H1 (cell line): Measurements from ENCODE around the gene PBX3. TPM values are rescaled to one million over a fixed set of nuclear protein-coding genes. Genes with fewer than 3 reads are reported as not detected.

Experiments
- BCL11A ChIP-seq, 2 experiments: IDR thresholded peaks; one replicate each; pipeline ENCODE4 v1.6.1; 2011; ENCODE audit warnings: low read depth in 2 of 2, low read length in 2 of 2, mild to moderate bottlenecking in 2 of 2
- CTBP2 ChIP-seq: IDR thresholded peaks from 2 replicates; pipeline ENCODE4 v1.7.0; 2011; ENCODE audit warnings: borderline replicate concordance, mild to moderate bottlenecking, moderate library complexity, mixed read lengths, low read length; ENCODE audit not compliant: insufficient read depth, insufficient read length
- GABPA ChIP-seq: IDR thresholded peaks from 2 replicates; pipeline ENCODE4 v1.6.1; 2011; ENCODE audit warnings: mild to moderate bottlenecking, low read length, moderate library complexity, borderline replicate concordance; ENCODE audit not compliant: insufficient read depth
- POU5F1 ChIP-seq: IDR thresholded peaks from 2 replicates; pipeline ENCODE4 v1.6.1; 2011; ENCODE audit warnings: low read depth, mild to moderate bottlenecking, low read length, moderate library complexity
- RNF2 ChIP-seq: fragments of 200-900, 300-1000 bp; sonication (generic); IDR thresholded peaks from 2 replicates; pipeline ENCODE4 v1.7.1; 2016; ENCODE audit warnings: borderline replicate concordance, low read depth, mild to moderate bottlenecking, antibody characterized with exemption, low read length; ENCODE audit not compliant: poor library complexity, severe bottlenecking; ENCODE audit errors: missing control alignments
- SIX5 ChIP-seq: IDR thresholded peaks from 2 replicates; pipeline ENCODE4 v1.6.1; 2011; ENCODE audit warnings: mild to moderate bottlenecking, low read depth, low read length
- SP4 ChIP-seq: IDR thresholded peaks from 2 replicates; pipeline ENCODE4 v1.6.1; 2012; ENCODE audit warnings: low read length, inconsistent platforms
- YY1 ChIP-seq: IDR thresholded peaks from 2 replicates; pipeline ENCODE4 v1.6.1; 2011; ENCODE audit warnings: low read depth, mild to moderate bottlenecking, low read length
- polyA plus RNA-seq, 7 experiments: library from polyadenylated mRNA; depleted of rRNA in 3 of 7; stranded (reverse) in 5 of 7; unstranded in 2 of 7; fragments of >200 nt in 5 of 7; fragments of 200-250 nt in 2 of 7; gene quantifications; 1 replicate in 5 of 7; 2 replicates in 1 of 7; 4 replicates in 1 of 7; pipeline versions ENCODE4 v1.2.1 to v1.2.3, GENCODE V29; 2011 to 2013; ENCODE audit warnings: missing spikeins in 2 of 7, mixed read lengths in 2 of 7
- total RNA-seq: library from RNA; stranded (reverse); fragmentation: NEBNext Ultra II Directional; extraction: Animal tissue kit (Norgen Biotek cat#: 25700); gene quantifications from 2 replicates; pipeline ENCODE4 v1.2.1, GENCODE V29; 2021
- TF ChIP-seq, protein P1 (sequence below): fragments of 300-600 bp; sonication (generic); IDR thresholded peaks from 2 replicates; pipeline ENCODE4 v1.7.1; 2012; ENCODE audit warnings: low read length, moderate library complexity, mild to moderate bottlenecking, inconsistent platforms; ENCODE audit not compliant: insufficient replicate concordance
- TF ChIP-seq, protein P2 (sequence below): IDR thresholded peaks from 2 replicates; pipeline ENCODE4 v1.6.1; 2011; ENCODE audit warnings: low read depth, mild to moderate bottlenecking, low read length; ENCODE audit not compliant: insufficient read depth

PBX3 gene
- total and polyA plus RNA-seq, 2 of the 8 experiments (the other 6 are each of a cell fraction or from before 2014, with no cell fraction given) = 22.7 to 44.3 TPM

DNA sequence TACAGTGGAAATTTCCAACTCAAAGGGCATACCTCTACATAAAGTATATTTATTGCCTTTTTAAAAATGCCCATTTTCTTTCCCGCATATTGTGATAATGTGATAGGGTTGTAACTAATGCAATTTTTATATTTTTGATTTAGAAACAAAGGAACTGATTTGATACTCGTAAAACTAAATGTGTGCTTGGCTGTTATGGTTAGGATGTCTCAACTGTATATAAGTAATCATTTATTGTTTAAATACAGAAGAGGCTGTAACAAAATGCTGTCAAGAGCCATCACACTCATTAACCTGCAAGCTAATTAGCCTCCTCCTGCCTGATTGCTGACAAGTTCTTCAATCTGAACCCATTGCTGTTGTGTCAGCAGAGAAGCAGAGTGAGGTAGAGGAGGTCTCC, 149.2 kb downstream of the PBX3 start (continued):
- TF ChIP-seq, protein P1, sequence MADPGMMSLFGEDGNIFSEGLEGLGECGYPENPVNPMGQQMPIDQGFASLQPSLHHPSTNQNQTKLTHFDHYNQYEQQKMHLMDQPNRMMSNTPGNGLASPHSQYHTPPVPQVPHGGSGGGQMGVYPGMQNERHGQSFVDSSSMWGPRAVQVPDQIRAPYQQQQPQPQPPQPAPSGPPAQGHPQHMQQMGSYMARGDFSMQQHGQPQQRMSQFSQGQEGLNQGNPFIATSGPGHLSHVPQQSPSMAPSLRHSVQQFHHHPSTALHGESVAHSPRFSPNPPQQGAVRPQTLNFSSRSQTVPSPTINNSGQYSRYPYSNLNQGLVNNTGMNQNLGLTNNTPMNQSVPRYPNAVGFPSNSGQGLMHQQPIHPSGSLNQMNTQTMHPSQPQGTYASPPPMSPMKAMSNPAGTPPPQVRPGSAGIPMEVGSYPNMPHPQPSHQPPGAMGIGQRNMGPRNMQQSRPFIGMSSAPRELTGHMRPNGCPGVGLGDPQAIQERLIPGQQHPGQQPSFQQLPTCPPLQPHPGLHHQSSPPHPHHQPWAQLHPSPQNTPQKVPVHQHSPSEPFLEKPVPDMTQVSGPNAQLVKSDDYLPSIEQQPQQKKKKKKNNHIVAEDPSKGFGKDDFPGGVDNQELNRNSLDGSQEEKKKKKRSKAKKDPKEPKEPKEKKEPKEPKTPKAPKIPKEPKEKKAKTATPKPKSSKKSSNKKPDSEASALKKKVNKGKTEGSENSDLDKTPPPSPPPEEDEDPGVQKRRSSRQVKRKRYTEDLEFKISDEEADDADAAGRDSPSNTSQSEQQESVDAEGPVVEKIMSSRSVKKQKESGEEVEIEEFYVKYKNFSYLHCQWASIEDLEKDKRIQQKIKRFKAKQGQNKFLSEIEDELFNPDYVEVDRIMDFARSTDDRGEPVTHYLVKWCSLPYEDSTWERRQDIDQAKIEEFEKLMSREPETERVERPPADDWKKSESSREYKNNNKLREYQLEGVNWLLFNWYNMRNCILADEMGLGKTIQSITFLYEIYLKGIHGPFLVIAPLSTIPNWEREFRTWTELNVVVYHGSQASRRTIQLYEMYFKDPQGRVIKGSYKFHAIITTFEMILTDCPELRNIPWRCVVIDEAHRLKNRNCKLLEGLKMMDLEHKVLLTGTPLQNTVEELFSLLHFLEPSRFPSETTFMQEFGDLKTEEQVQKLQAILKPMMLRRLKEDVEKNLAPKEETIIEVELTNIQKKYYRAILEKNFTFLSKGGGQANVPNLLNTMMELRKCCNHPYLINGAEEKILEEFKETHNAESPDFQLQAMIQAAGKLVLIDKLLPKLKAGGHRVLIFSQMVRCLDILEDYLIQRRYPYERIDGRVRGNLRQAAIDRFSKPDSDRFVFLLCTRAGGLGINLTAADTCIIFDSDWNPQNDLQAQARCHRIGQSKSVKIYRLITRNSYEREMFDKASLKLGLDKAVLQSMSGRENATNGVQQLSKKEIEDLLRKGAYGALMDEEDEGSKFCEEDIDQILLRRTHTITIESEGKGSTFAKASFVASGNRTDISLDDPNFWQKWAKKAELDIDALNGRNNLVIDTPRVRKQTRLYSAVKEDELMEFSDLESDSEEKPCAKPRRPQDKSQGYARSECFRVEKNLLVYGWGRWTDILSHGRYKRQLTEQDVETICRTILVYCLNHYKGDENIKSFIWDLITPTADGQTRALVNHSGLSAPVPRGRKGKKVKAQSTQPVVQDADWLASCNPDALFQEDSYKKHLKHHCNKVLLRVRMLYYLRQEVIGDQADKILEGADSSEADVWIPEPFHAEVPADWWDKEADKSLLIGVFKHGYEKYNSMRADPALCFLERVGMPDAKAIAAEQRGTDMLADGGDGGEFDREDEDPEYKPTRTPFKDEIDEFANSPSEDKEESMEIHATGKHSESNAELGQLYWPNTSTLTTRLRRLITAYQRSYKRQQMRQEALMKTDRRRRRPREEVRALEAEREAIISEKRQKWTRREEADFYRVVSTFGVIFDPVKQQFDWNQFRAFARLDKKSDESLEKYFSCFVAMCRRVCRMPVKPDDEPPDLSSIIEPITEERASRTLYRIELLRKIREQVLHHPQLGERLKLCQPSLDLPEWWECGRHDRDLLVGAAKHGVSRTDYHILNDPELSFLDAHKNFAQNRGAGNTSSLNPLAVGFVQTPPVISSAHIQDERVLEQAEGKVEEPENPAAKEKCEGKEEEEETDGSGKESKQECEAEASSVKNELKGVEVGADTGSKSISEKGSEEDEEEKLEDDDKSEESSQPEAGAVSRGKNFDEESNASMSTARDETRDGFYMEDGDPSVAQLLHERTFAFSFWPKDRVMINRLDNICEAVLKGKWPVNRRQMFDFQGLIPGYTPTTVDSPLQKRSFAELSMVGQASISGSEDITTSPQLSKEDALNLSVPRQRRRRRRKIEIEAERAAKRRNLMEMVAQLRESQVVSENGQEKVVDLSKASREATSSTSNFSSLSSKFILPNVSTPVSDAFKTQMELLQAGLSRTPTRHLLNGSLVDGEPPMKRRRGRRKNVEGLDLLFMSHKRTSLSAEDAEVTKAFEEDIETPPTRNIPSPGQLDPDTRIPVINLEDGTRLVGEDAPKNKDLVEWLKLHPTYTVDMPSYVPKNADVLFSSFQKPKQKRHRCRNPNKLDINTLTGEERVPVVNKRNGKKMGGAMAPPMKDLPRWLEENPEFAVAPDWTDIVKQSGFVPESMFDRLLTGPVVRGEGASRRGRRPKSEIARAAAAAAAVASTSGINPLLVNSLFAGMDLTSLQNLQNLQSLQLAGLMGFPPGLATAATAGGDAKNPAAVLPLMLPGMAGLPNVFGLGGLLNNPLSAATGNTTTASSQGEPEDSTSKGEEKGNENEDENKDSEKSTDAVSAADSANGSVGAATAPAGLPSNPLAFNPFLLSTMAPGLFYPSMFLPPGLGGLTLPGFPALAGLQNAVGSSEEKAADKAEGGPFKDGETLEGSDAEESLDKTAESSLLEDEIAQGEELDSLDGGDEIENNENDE = no peak
- TF ChIP-seq YY1 (no peak), RNF2 (no peak), GABPA (no peak), SP4 (no peak), CTBP2 (no peak), BCL11A (IDR thresholded peaks at IDR 0.05; ENCODE audit: low read depth in 2 of 2, low read length in 2 of 2) (no peak), POU5F1 (no peak), SIX5 (no peak)
- TF ChIP-seq, protein P2, sequence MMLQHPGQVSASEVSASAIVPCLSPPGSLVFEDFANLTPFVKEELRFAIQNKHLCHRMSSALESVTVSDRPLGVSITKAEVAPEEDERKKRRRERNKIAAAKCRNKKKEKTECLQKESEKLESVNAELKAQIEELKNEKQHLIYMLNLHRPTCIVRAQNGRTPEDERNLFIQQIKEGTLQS = no peak
